Activated T-helper 1 cell treated with anti-CD3 and anti-CD28 coated beads, Interleukin-12 subunit alpha, Interleukin-12 subunit beta, Interleukin-2, Interleukin-4 antibody, amounts not matched to agents 30 ng/mL and 10 ng/mL and 1 ng/mL, durations not matched to agents 14 hours and 24 hours and 36 hours (primary cell): Measurements from ENCODE around the gene IL1RAPL2. TPM values are rescaled to one million over a fixed set of nuclear protein-coding genes. Genes with fewer than 3 reads are reported as not detected.

Experiments used
- DNase-seq: peaks from one replicate; pipeline ENCODE4 v3.0.0; 2021; ENCODE audit warnings: low spot score
- H3K27ac Mint-ChIP-seq: one replicate; pipeline ENCODE4 v1.8.0; 2021; ENCODE audit warnings: mild to moderate bottlenecking, mixed read lengths
- H3K27me3 Mint-ChIP-seq: one replicate; pipeline ENCODE4 v1.8.0; 2022; ENCODE audit warnings: mild to moderate bottlenecking, moderate library complexity, mixed read lengths; ENCODE audit not compliant: insufficient read depth
- H3K36me3 Mint-ChIP-seq: one replicate; pipeline ENCODE4 v1.8.0; 2021; ENCODE audit warnings: low read depth, mixed read lengths
- H3K4me1 Mint-ChIP-seq: one replicate; pipeline ENCODE4 v1.8.0; 2021; ENCODE audit warnings: low read depth, mixed read lengths
- H3K4me3 Mint-ChIP-seq: one replicate; pipeline ENCODE4 v1.8.0; 2021; ENCODE audit warnings: mild to moderate bottlenecking, moderate library complexity, mixed read lengths
- H3K9me3 Mint-ChIP-seq: one replicate; pipeline ENCODE4 v1.8.0; 2021; ENCODE audit warnings: mixed read lengths
- intact Hi-C: fragments of 100-400 bp; cut with micrococcal nuclease; formaldehyde crosslinking; loops from one replicate; pipeline ENCODE4 v1.15.1; 2024
- total RNA-seq: library from RNA; stranded (reverse); gene quantifications from 2 replicates; pipeline ENCODE4 v1.2.3, GENCODE V29; 2022

The IL1RAPL2 gene
- total RNA-seq, 1 donor from 2014 or later = not detected

- intact Hi-C loops = no loop called here
- H3K4me3 Mint-ChIP-seq = no peak overlapping the region
- H3K4me1 Mint-ChIP-seq = no peaks in the 10 kb centered on the region
- H3K27me3 Mint-ChIP-seq = peaks cover 2% of the 10 kb centered on the region
- DNase-seq = no peak
- H3K27ac Mint-ChIP-seq = no peak overlapping the region
- H3K36me3 Mint-ChIP-seq = no peaks in the 10 kb centered on the region
- H3K9me3 Mint-ChIP-seq = no peaks in the 10 kb centered on the region
Observed at GRCh38 chrX:104696667-104697066, 130.7 kb downstream of the IL1RAPL2 start.

GRCh38 chrX:104697294-104697693 is 131.3 kb downstream of the IL1RAPL2 start:
- intact Hi-C loops = no loop called here

GRCh38 chrX:104707042-104707441 is 141.0 kb downstream of the IL1RAPL2 start:
- no peaks in the 10 kb centered on the region for H3K9me3 Mint-ChIP-seq
- no peaks in the 10 kb centered on the region for H3K27me3 Mint-ChIP-seq
- no peaks in the 10 kb centered on the region for H3K4me1 Mint-ChIP-seq
- H3K4me3 Mint-ChIP-seq = no peak overlapping the region
- intact Hi-C loops = no loop called here
- no peaks in the 10 kb centered on the region for H3K36me3 Mint-ChIP-seq
- DNase-seq = no peak
- H3K27ac Mint-ChIP-seq = no peak overlapping the region

More at GRCh38 chrX:104697294-104697693, 131.3 kb downstream of the IL1RAPL2 start:
- Mint-ChIP-seq H3K36me3 (no peaks in the 10 kb centered on the region), H3K27ac (no peak overlapping the region), H3K27me3 (peaks cover 2% of the 10 kb centered on the region), H3K4me3 (no peak overlapping the region), H3K4me1 (no peaks in the 10 kb centered on the region), H3K9me3 (no peaks in the 10 kb centered on the region)
- DNase-seq = no peak

GRCh38 chrX:104707572-104707971 is 141.6 kb downstream of the IL1RAPL2 start:
- no peak for DNase-seq
- H3K4me3 Mint-ChIP-seq = no peak overlapping the region
- no peaks in the 10 kb centered on the region for H3K9me3 Mint-ChIP-seq
- no peak overlapping the region for H3K27ac Mint-ChIP-seq
- no peaks in the 10 kb centered on the region for H3K27me3 Mint-ChIP-seq
- no peaks in the 10 kb centered on the region for H3K4me1 Mint-ChIP-seq
- intact Hi-C loops = no loop called here
- no peaks in the 10 kb centered on the region for H3K36me3 Mint-ChIP-seq

GRCh38 chrX:104712515-104712914 is 146.5 kb downstream of the IL1RAPL2 start:
- Mint-ChIP-seq H3K9me3 (no peaks in the 10 kb centered on the region), H3K4me1 (no peaks in the 10 kb centered on the region)

GRCh38 chrX:104721854-104722253 is 155.9 kb downstream of the IL1RAPL2 start:
- Mint-ChIP-seq H3K36me3 (no peaks in the 10 kb centered on the region), H3K27ac (no peak overlapping the region), H3K4me3 (no peak overlapping the region), H3K4me1 (no peaks in the 10 kb centered on the region), H3K9me3 (no peaks in the 10 kb centered on the region), H3K27me3 (no peaks in the 10 kb centered on the region)
- no peak for DNase-seq
- intact Hi-C loops = no loop called here

More at GRCh38 chrX:104712515-104712914, 146.5 kb downstream of the IL1RAPL2 start:
- intact Hi-C loops = no loop called here
- DNase-seq = no peak
- no peak overlapping the region for H3K4me3 Mint-ChIP-seq
- H3K36me3 Mint-ChIP-seq = no peaks in the 10 kb centered on the region
- H3K27ac Mint-ChIP-seq = no peak overlapping the region
- no peaks in the 10 kb centered on the region for H3K27me3 Mint-ChIP-seq

GRCh38 chrX:104728456-104728855 is 162.5 kb downstream of the IL1RAPL2 start:
- Mint-ChIP-seq H3K4me1 (no peaks in the 10 kb centered on the region), H3K4me3 (no peak overlapping the region), H3K27ac (no peak overlapping the region), H3K9me3 (no peaks in the 10 kb centered on the region), H3K27me3 (no peaks in the 10 kb centered on the region), H3K36me3 (no peaks in the 10 kb centered on the region)
- intact Hi-C loops = no loop called here
- no peak for DNase-seq

GRCh38 chrX:104742355-104742754 is 176.4 kb downstream of the IL1RAPL2 start:
- Mint-ChIP-seq H3K4me3 (no peak overlapping the region), H3K9me3 (no peaks in the 10 kb centered on the region), H3K27me3 (no peaks in the 10 kb centered on the region), H3K36me3 (no peaks in the 10 kb centered on the region), H3K4me1 (no peaks in the 10 kb centered on the region), H3K27ac (no peak overlapping the region)
- intact Hi-C loops = no loop called here
- DNase-seq = no peak

- H3K27me3 Mint-ChIP-seq = no peaks in the 10 kb centered on the region
- H3K27ac Mint-ChIP-seq = no peak overlapping the region
- DNase-seq = no peak
- intact Hi-C loops = no loop called here
- no peaks in the 10 kb centered on the region for H3K4me1 Mint-ChIP-seq
- no peaks in the 10 kb centered on the region for H3K9me3 Mint-ChIP-seq
- no peaks in the 10 kb centered on the region for H3K36me3 Mint-ChIP-seq
- no peak overlapping the region for H3K4me3 Mint-ChIP-seq
Observed at GRCh38 chrX:104745152-104745551, 179.2 kb downstream of the IL1RAPL2 start.

GRCh38 chrX:104749951-104750610 is 184.1 kb downstream of the IL1RAPL2 start:
- DNase-seq = no peak

GRCh38 chrX:104762641-104763040 is 196.6 kb downstream of the IL1RAPL2 start:
- intact Hi-C loops = no loop called here
- no peaks in the 10 kb centered on the region for H3K36me3 Mint-ChIP-seq
- H3K4me1 Mint-ChIP-seq = no peaks in the 10 kb centered on the region
- no peak for DNase-seq
- no peak overlapping the region for H3K4me3 Mint-ChIP-seq
- peaks cover 12% of the 10 kb centered on the region for H3K9me3 Mint-ChIP-seq
- H3K27ac Mint-ChIP-seq = no peak overlapping the region
- no peaks in the 10 kb centered on the region for H3K27me3 Mint-ChIP-seq

More at GRCh38 chrX:104749951-104750610, 184.1 kb downstream of the IL1RAPL2 start:
- no peaks in the 10 kb centered on the region for H3K36me3 Mint-ChIP-seq
- H3K4me1 Mint-ChIP-seq = no peaks in the 10 kb centered on the region
- H3K9me3 Mint-ChIP-seq = no peaks in the 10 kb centered on the region
- intact Hi-C loops = no loop called here
- H3K27me3 Mint-ChIP-seq = no peaks in the 10 kb centered on the region
- H3K27ac Mint-ChIP-seq = no peak overlapping the region
- H3K4me3 Mint-ChIP-seq = no peak overlapping the region

GRCh38 chrX:104789784-104790183 is 223.8 kb downstream of the IL1RAPL2 start:
- Mint-ChIP-seq H3K36me3 (no peaks in the 10 kb centered on the region), H3K27me3 (no peaks in the 10 kb centered on the region), H3K27ac (no peak overlapping the region), H3K9me3 (no peaks in the 10 kb centered on the region), H3K4me1 (no peaks in the 10 kb centered on the region), H3K4me3 (no peak overlapping the region)
- DNase-seq = no peak
- intact Hi-C loops = no loop called here

GRCh38 chrX:104795804-104796203 is 229.8 kb downstream of the IL1RAPL2 start:
- Mint-ChIP-seq H3K36me3 (no peaks in the 10 kb centered on the region), H3K4me1 (no peaks in the 10 kb centered on the region), H3K27me3 (no peaks in the 10 kb centered on the region)

GRCh38 chrX:104803219-104803618 is 237.2 kb downstream of the IL1RAPL2 start:
- Mint-ChIP-seq H3K27me3 (no peaks in the 10 kb centered on the region), H3K36me3 (no peaks in the 10 kb centered on the region), H3K9me3 (no peaks in the 10 kb centered on the region), H3K4me1 (no peaks in the 10 kb centered on the region), H3K27ac (no peak overlapping the region), H3K4me3 (no peak overlapping the region)
- intact Hi-C loops = no loop called here
- no peak for DNase-seq

More at GRCh38 chrX:104795804-104796203, 229.8 kb downstream of the IL1RAPL2 start:
- intact Hi-C loops = no loop called here
- Mint-ChIP-seq H3K4me3 (no peak overlapping the region), H3K27ac (no peak overlapping the region), H3K9me3 (no peaks in the 10 kb centered on the region)
- no peak for DNase-seq
